GM19372 (cell line): ENCODE results near the gene ITGB3BP.
"Not testable (repeated sequence)": the region's sequence is repeated elsewhere in the genome, so short reads cannot be mapped to it uniquely, and the experiment has no call there.

Source experiments
- ATAC-seq: cut with Tn5 transposase; IDR thresholded peaks from one replicate; pipeline ENCODE4 v1.9.1; 2021; ENCODE audit warnings: mild to moderate bottlenecking, low read depth, moderate library complexity; ENCODE audit not compliant: unreplicated experiment

Gene ITGB3BP

DNA sequence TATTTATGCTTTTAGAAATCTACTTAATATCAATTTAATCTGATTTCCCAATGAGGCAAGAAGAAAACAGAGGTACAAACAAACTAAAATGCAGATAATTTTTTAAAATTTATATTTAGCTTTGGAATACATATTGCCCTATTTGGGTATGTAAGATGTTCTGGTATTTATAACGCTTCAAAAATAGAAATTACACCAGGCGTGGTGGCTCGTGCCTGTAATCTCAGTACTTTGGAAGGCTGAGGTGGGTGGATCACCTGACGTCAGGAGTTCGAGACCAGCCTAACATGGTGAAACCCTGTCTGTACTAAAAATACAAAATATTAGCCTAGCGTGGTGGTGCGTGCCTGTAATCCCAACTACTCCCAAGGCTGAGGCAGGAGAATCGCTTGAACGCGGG lies 13.3 kb downstream of the ITGB3BP start:
- ATAC-seq = no peak

DNA sequence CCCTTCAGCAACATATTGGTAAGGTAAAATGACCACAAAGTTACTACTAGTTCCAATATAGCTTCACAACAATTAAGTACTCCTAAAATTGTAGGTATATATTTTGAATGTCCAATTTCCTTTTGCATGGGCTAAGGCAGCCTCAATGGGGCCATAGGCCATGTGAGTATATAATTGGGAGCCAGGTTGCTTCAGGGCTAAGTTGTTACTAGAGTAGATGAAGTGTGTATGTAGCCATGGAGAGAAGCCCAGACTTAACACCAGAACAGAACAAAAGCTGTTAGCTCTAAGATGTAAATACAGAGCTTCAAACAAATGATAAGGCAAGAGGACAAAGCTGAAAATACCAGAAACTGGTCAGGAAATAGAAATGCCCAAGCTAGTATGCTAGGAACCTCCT lies 16.2 kb downstream of the ITGB3BP start:
- ATAC-seq = no peak

DNA sequence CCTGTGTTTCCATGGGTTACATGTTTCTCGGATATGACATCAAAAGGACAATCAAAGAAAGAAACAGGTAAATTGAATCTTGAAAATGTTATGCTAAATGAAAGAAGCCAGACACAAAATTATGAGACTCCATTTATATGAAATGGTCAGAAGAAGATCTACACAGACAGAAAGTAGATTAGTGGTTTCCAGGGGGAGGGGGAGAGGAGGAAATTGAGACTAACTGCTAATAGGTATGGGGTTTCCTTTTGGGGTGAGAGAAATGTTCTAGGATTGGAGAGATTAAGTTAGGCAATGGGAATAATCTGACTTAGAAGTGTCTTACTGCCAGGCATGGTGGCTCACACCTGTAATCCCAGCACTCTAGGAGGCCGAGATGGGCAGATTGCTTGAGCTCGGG lies 21.8 kb downstream of the ITGB3BP start:
- ATAC-seq = no peak

- ATAC-seq = no peak
Measured at GRCh38 chr1:63498106-63498505, 24.9 kb downstream of the ITGB3BP start.

- ATAC-seq = no peak
Measured at GRCh38 chr1:63497577-63497976, 25.4 kb downstream of the ITGB3BP start.

DNA sequence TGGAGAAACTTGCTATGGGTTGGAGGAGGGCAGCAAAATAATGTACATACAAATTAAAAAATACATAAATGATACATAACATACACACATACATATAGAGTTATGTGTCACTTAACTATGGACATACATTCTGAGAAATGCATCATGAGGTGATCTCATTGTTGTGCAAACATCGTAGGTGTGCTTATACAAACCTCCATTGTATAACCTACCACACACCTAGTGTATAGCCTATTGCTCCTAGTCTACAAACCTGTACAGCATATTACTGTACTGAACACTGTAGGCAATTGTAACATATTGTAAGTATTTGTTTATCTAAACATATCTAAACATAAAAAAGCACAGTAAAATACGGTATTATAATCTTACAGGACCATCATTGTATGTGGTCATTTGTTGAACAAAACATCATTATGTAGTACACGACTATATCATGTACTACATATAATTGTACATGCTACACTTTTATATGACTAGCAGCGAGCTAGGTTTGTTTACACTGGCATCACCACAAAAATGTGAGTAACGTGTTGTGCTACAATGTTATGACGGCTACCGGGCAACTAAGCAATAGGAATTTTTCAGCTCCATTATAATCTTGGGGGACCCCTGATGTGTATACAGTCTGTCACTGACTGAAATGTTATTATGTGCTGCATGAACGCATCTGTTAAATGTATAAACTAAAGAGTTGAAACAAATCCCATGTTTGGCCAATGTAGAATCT lies 35.5 kb downstream of the ITGB3BP start:
- ATAC-seq = no peak

DNA sequence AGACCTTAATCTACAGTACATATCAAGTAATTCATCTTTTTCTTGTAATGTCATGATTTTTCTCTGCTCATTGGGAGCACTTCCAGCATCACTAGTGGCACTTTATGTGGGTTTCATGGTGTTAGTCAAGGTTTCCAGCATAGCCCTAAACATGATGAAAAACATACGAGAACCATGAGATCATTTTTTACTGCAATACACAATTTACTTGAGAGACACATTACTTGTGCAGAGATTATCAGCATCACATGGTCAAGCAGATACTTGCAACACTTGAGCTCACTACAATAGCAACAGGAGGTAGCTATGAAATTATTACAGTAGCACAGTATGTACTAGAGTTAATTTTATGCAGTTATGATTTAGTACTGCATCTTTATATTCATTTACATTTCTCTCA lies 36.4 kb downstream of the ITGB3BP start:
- no peak for ATAC-seq

GRCh38 chr1:63480057-63480456 lies 43.0 kb downstream of the ITGB3BP start:
- no peak for ATAC-seq

GRCh38 chr1:63475761-63476160 lies 47.3 kb downstream of the ITGB3BP start:
- ATAC-seq = no peak

DNA sequence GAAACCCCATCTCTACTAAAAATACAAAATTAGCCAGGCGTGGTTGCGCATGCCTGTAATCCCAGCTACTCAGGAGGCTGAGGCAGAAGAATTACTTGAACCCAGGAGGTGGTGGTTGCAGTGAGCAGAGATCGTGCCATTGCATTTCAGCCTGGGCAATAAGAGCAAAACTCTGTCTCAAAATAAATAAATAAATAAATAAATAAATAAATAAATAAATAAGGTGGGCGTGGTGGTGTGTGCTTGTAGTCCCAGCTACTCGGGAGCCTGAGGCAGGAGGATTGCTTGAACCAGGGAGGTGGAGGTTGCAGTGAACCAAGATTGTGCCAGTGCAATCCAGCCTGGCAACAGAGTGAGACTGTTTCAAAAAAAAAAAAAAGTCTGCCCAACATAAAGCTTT lies 54.3 kb downstream of the ITGB3BP start:
- ATAC-seq = not testable (repeated sequence)

- ATAC-seq = no peak
Measured at GRCh38 chr1:63466759-63467158, 56.3 kb downstream of the ITGB3BP start.

DNA sequence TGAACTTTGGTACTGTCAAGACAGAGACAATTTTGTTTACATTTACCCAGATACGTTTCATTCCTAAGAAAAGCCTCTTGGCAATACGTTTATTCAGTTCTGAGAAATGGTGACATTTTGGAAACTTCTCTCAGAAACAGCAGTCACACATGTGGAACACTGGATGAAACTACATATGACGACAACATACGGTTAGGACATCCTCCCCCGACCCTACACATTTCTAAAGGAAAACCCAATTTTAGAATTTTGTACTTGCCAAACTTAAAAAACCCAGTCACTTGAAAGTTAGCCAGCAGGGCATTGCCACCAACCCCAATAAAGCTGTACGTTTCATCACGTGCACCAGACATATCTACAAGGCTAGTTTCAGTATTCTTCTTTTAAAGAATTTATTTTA lies 56.8 kb downstream of the ITGB3BP start:
- no peak for ATAC-seq

GRCh38 chr1:63463248-63463647 lies 59.8 kb downstream of the ITGB3BP start:
- no peak for ATAC-seq

- ATAC-seq = no peak
Measured at GRCh38 chr1:63461661-63462230, 61.3 kb downstream of the ITGB3BP start.

DNA sequence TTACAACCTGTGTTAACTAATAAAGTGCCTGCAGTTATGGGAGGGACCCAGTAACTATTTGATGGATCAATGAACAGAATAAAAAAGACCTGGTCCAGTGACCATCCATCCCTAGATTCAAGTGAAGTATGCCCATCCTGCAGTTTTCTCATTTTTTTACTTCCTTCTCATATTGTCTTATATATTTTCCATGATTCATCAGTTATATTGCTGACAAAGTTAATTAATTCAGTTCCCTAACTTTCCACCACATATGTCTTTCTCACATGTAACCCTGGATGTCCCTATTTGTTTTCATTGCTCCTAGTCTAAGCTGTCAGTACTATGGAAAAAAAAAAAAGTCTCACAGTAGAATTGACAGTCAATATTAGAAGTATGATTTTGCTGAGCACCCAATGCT lies 64.3 kb downstream of the ITGB3BP start:
- ATAC-seq = no peak

DNA sequence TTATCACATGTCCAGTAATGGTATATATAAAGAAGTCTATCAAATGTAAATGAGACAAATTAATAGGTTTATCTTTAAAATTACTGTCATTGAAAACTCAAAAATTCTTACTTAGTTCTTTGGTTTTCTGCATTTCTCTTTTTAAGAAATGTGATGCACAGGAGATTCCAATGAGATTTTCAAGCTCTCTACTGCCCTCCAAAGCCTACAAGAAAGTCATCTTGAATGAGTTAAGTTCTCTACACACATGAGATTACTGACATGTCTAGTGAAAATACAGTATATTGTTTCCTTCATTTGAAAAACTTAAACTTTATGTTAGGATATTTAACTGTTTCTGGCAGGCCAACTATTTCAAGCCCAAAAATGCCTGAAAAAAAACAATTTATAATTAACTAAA lies 68.8 kb downstream of the ITGB3BP start:
- no peak for ATAC-seq

- ATAC-seq = no peak
Measured at GRCh38 chr1:63453232-63453631, 69.8 kb downstream of the ITGB3BP start.

- no peak for ATAC-seq
Measured at GRCh38 chr1:63450416-63450815, 72.6 kb downstream of the ITGB3BP start.

DNA sequence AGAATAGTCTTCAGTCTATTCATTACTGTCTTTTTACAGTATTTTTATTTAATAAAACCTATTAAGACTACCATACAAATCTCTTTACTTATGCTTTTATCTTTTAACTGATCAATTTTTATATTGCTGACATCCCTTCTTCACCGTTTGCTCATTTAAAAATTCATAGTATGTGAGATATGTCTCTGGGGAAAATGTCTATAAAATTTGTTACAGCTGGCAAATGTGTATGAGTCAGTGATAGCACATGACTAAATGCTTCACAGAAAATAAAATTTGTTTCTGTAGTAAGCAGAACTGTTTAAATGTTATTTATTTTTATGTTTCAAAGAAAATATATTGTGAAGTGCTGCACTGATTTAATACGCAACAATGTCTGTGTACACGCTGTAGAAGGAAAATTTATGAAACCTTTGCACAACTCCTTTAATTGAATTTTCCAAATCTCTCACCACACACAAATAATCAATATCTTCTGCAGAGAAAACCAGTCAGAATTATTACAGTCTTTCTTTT lies 74.2 kb downstream of the ITGB3BP start:
- no peak for ATAC-seq

DNA sequence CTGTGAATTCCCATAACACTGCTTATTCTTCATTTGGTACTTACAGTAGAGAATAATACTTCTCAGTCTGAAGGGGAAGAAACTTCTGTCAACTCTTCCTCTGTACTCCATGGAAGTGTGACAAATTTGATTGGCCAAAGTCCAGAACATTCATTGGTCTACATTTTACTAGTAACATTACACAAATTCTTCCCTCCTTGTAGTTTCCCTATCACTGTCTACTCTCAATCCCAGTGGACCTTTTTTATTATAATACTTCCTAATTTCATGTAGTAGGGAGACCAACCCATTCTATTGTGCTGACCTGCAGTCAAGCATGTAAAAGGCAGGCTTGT lies 80.9 kb downstream of the ITGB3BP start:
- no peak for ATAC-seq

- no peak for ATAC-seq
Measured at GRCh38 chr1:63435161-63435560, 87.9 kb downstream of the ITGB3BP start.

- no peak for ATAC-seq
Measured at GRCh38 chr1:63429281-63429680, 93.7 kb downstream of the ITGB3BP start.
